SU-DHL-6 (cell line): ENCODE results near the gene C5orf15.

Experiments used
- H2AFZ ChIP-seq: fragments of 200-600 bp; sonication (generic); 2 replicates; pipeline ENCODE4 v1.6.1; 2014; ENCODE audit warnings: low read depth, mild to moderate bottlenecking, moderate library complexity, mixed read lengths, antibody characterized with exemption, low read length; ENCODE audit not compliant: severe bottlenecking
- H3F3A ChIP-seq: fragments of 200-600 bp; shearing (Covaris generic); 2 replicates; pipeline ENCODE4 v1.6.0; 2016; ENCODE audit warnings: antibody characterized with exemption, mild to moderate bottlenecking; ENCODE audit not compliant: insufficient read depth
- H3K27ac ChIP-seq: fragments of 200-600 bp; sonication (generic); 2 replicates; pipeline ENCODE4 v1.5.1; 2016; ENCODE audit warnings: low read depth, mild to moderate bottlenecking, low read length, moderate library complexity, mixed read lengths
- H3K27me3 ChIP-seq: fragments of 200-600 bp; sonication (generic), shearing (Covaris generic); 2 replicates; pipeline ENCODE4 v1.6.0; 2014; ENCODE audit warnings: mild to moderate bottlenecking, low read length
- H3K36me3 ChIP-seq: fragments of 200-600 bp; sonication (generic); 2 replicates; pipeline ENCODE4 v1.6.1; 2014; ENCODE audit warnings: mild to moderate bottlenecking, low read length, mixed read lengths
- H3K4me2 ChIP-seq: fragments of 300-600, 200-600 bp; shearing (Covaris generic), sonication (generic); 2 replicates; pipeline ENCODE4 v1.6.0; 2014; ENCODE audit warnings: low read length, low read depth, mild to moderate bottlenecking; ENCODE audit not compliant: poor library complexity, severe bottlenecking
- H3K4me3 ChIP-seq: fragments of 200-600 bp; sonication (generic); 2 replicates; pipeline ENCODE4 v1.5.1; 2014; ENCODE audit warnings: antibody characterized with exemption, low read length, mild to moderate bottlenecking, mixed read lengths; ENCODE audit not compliant: insufficient read depth, poor library complexity, severe bottlenecking
- H3K79me2 ChIP-seq: fragments of 200-600 bp; sonication (generic); 2 replicates; pipeline ENCODE4 v1.6.1; 2014; ENCODE audit warnings: mild to moderate bottlenecking, low read length, moderate library complexity; ENCODE audit not compliant: insufficient read depth
- H3K9ac ChIP-seq: fragments of 200-600 bp; sonication (generic); 2 replicates; pipeline ENCODE4 v1.7.0; 2014; ENCODE audit warnings: mild to moderate bottlenecking, low read length
- H3K9me2 ChIP-seq: fragments of 200-600 bp; sonication (generic); replicated peaks from 2 replicates; pipeline ENCODE4 v1.6.1; 2014; ENCODE audit warnings: low read length; ENCODE audit not compliant: insufficient read depth
- H3K9me3 ChIP-seq: fragments of 200-600 bp; sonication (generic); 2 replicates; pipeline ENCODE4 v1.6.1; 2014; ENCODE audit warnings: low read length, mixed read lengths; ENCODE audit not compliant: insufficient read depth
- H4K20me1 ChIP-seq: fragments of 200-600 bp; sonication (generic); 2 replicates; pipeline ENCODE4 v1.6.1; 2014; ENCODE audit warnings: low read depth, mild to moderate bottlenecking, antibody characterized with exemption, low read length, moderate library complexity, mixed read lengths
- EZH2phosphoT487 ChIP-seq: fragments of 200-600 bp; sonication (generic), shearing (Covaris generic); conservative IDR thresholded peaks from 2 replicates; pipeline ENCODE4 v1.6.1; 2018; ENCODE audit warnings: mild to moderate bottlenecking, antibody characterized with exemption, low read length, moderate library complexity, mixed read lengths
- TF ChIP-seq, protein P1 (sequence below): fragments of 200-600 bp; sonication (generic); IDR thresholded peaks from one replicate; pipeline ENCODE4 v1.5.1; 2017; ENCODE audit warnings: antibody characterized with exemption, mild to moderate bottlenecking, low read length, moderate library complexity; ENCODE audit not compliant: insufficient read depth, poor library complexity, severe bottlenecking

C5orf15 gene

GRCh38 chr5:133921979-133922378 is 46.4 kb downstream of the C5orf15 start:
- H4K20me1 ChIP-seq: no peaks in the 10 kb centered on the region
- H3K4me3 ChIP-seq: no peak overlapping the region
- TF ChIP-seq EZH2phosphoT487: no peak
- TF ChIP-seq, protein P1, sequence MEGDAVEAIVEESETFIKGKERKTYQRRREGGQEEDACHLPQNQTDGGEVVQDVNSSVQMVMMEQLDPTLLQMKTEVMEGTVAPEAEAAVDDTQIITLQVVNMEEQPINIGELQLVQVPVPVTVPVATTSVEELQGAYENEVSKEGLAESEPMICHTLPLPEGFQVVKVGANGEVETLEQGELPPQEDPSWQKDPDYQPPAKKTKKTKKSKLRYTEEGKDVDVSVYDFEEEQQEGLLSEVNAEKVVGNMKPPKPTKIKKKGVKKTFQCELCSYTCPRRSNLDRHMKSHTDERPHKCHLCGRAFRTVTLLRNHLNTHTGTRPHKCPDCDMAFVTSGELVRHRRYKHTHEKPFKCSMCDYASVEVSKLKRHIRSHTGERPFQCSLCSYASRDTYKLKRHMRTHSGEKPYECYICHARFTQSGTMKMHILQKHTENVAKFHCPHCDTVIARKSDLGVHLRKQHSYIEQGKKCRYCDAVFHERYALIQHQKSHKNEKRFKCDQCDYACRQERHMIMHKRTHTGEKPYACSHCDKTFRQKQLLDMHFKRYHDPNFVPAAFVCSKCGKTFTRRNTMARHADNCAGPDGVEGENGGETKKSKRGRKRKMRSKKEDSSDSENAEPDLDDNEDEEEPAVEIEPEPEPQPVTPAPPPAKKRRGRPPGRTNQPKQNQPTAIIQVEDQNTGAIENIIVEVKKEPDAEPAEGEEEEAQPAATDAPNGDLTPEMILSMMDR: no peak
- no peaks in the 10 kb centered on the region for H3K79me2 ChIP-seq
- no peak overlapping the region for H3K9ac ChIP-seq
- H3K27ac ChIP-seq: no peak overlapping the region
- no peak overlapping the region for H2AFZ ChIP-seq
- no peaks in the 10 kb centered on the region for H3K27me3 ChIP-seq
- no peaks in the 10 kb centered on the region for H3K9me3 ChIP-seq
- no peaks in the 10 kb centered on the region for H3K9me2 ChIP-seq
- H3K4me2 ChIP-seq: no peak overlapping the region
- H3K36me3 ChIP-seq: no peaks in the 10 kb centered on the region
- H3F3A ChIP-seq: no peaks in the 10 kb centered on the region

DNA sequence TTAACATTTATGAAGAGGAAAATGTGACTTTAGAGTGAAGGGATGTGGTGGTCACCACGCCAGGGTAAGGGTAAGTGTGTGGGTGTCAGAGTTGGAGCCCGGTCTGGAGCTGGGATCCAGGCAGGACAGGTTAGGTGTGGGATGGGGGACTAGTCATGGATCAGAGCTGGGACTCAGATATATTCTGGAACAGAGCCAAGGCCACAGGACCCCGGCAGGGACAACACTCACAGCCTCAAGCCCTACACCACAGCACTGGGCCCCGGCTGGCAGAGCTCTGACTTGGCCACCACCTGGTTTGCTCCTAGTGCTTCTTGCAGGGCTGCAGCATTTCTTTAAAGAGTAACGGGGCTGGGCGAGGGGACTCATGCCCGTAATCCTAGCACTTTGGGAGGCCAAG is 47.4 kb downstream of the C5orf15 start:
- Histone ChIP-seq H3K9ac (no peak overlapping the region), H4K20me1 (no peaks in the 10 kb centered on the region), H3K27me3 (no peaks in the 10 kb centered on the region), H3K4me3 (no peak overlapping the region), H3K36me3 (no peaks in the 10 kb centered on the region), H3K9me3 (no peaks in the 10 kb centered on the region), H3K4me2 (no peak overlapping the region), H3F3A (no peaks in the 10 kb centered on the region), H3K9me2 (no peaks in the 10 kb centered on the region), H3K79me2 (no peaks in the 10 kb centered on the region), H2AFZ (no peak overlapping the region), H3K27ac (no peak overlapping the region)
- TF ChIP-seq, protein P1: no peak
- no peak for TF ChIP-seq EZH2phosphoT487

DNA sequence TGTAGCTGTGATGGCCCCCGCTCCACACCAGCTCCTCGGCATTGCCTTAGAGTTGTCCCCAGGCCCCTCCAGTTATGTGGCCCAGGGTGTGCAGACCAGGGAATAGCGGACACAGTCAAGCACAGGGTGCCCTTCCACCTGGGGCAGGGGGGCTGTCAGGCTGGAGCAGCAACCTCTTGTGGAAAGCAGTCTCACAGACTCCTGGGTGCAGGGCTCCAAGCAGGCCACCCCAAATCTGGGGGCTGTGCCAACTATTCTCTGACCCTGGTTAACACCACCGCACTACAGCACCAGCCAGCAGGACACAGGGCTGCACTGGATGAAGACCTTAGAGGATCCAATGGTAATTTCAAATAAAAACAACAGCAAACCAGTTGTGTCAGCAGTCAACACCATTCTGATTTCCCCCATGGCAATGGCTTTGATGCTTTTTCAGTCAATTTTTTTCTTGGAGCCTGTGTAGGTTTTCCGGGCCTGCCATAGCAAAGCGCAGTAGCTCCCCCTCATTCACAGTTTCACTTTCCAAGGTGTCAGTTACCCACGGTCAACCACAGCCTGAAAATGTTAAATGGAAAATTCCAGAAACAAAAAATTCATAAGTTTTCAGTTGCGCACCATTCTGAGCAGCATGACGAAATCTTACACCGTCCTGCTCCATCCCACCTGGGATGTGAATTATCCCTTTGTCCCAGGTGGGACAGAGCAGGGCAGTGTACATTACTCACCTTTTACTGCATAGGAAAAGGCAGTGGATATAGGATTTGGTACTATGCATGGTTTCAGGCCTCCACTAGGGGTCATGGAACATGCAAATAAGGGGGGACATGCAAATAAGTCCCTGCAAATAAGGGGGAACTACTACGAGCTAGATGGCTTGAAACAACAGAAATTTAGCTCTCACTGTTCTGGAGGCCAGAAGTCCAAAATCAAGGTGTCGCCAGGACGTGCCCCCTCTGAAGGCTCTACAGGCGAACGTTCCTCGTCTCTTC is 49.0 kb downstream of the C5orf15 start:
- H2AFZ ChIP-seq: no peak overlapping the region

More for the DNA sequence above, 49.0 kb downstream of the C5orf15 start:
- no peak overlapping the region for H3K4me2 ChIP-seq
- no peaks in the 10 kb centered on the region for H3K9me2 ChIP-seq
- no peaks in the 10 kb centered on the region for H3K36me3 ChIP-seq
- TF ChIP-seq, protein P1: no peak
- no peak for TF ChIP-seq EZH2phosphoT487
- H4K20me1 ChIP-seq: no peaks in the 10 kb centered on the region
- no peaks in the 10 kb centered on the region for H3K9me3 ChIP-seq
- H3K79me2 ChIP-seq: no peaks in the 10 kb centered on the region
- H3K4me3 ChIP-seq: no peak overlapping the region
- no peak overlapping the region for H3K27ac ChIP-seq
- no peak overlapping the region for H3K9ac ChIP-seq
- H3K27me3 ChIP-seq: no peaks in the 10 kb centered on the region
- no peaks in the 10 kb centered on the region for H3F3A ChIP-seq
